ENCODE measurements around the gene AOC1.

AOC1 gene

DNA sequence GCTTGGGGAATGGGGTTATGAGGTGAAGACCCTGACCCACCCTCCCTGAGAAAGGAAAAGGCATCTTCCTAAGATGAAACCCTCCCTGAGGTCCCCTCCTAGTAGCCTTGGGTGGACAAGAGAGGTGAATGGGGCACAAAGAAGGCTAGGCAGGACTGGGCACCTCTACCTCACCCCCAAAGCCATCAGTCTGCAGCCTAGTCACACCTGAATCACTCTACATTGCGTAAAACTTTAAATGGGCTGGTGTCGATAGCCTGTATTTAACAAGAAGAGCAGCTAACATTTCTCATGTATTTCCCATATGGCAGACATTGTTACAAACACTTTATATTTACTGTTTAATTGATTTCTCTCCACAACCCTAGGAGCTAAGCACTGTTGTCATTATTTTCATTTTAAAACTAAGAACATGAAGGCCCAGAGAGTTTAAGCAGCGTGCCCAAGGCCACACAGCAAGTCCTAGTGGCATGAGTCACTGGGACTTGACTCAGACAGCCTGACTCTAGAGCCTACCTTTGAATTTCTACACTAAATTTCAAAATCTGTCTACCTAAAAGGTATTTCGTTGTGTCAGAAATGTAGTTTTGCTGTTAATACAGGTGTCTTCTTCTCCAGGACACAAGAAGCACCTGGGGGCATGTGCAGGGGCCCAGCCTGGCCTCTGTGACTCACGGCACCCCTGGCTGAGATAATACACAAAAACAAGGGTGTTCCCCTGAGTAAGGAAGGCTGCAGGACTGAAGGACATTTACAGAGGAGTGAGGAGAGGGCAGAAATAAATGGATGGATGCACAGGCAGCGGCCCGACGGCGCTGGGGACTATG lies 3.4 kb downstream of the AOC1 start:
- H3K27ac ChIP-seq, result no peak overlapping the region
- no peak for TF ChIP-seq CTCF (conservative IDR thresholded peaks at IDR 0.05)

GRCh38 chr7:150856303-150857275 lies 4.3 kb downstream of the AOC1 start:
- no peak for TF ChIP-seq CTCF (conservative IDR thresholded peaks at IDR 0.05)
- H3K27ac ChIP-seq, result no peak overlapping the region

DNA sequence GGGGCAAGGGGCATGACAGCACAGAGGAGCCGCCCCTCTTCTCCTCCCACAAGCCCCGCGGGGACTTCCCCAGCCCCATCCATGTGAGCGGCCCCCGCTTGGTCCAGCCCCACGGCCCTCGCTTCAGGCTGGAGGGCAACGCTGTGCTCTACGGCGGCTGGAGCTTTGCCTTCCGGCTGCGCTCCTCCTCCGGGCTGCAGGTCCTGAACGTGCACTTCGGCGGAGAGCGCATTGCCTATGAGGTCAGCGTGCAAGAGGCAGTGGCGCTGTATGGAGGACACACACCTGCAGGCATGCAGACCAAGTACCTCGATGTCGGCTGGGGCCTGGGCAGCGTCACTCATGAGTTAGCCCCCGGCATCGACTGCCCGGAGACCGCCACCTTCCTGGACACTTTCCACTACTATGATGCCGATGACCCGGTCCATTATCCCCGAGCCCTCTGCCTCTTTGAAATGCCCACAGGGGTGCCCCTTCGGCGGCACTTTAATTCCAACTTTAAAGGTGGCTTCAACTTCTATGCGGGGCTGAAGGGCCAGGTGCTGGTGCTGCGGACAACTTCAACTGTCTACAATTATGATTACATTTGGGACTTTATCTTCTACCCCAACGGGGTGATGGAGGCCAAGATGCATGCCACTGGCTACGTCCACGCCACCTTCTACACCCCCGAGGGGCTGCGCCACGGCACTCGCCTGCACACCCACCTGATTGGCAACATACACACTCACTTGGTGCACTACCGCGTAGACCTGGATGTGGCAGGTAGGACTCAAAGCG lies 5.1 kb downstream of the AOC1 start:
- H3K27ac ChIP-seq, result no peak overlapping the region
- no peak for TF ChIP-seq CTCF (conservative IDR thresholded peaks at IDR 0.05)

DNA sequence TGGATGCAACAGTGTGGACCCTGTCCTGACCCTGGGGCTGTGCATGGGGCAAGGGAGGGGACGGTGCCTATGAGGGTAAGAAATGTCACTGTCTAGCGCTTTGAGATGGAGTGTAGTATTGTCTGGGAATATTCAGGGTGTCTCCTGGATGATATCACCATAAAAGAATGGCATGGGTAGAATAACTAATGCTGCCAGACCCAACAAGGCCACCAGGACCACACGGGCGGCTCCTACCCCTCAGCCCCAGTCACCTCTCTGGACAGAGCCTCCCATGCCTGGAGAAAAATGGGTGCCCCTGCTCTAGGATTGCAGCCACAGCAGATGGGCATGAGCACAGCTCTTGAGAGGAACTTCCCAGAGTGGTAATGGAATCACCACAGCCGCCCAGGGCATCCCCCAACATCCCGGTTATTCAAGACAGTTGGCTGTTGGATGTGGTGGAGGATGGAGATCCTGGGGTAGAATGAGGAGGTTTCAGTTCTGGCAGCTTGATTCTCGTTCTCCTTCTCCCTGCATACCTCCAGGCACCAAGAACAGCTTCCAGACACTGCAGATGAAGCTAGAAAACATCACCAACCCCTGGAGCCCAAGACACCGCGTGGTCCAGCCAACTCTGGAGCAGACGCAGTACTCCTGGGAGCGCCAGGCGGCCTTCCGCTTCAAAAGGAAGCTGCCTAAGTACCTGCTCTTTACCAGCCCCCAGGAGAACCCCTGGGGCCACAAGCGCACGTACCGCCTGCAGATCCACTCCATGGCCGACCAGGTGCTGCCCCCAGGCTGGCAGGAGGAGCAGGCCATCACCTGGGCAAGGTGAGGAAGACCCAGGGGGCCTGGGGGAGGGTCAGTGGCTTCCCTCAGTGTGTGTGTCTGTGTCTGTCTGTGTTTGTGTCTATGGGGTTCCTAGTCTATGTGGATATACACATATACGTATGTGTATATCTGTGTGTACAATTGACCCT lies 6.2 kb downstream of the AOC1 start:
- TF ChIP-seq CTCF (conservative IDR thresholded peaks at IDR 0.05), result no peak
- H3K27ac ChIP-seq, result no peak overlapping the region

DNA sequence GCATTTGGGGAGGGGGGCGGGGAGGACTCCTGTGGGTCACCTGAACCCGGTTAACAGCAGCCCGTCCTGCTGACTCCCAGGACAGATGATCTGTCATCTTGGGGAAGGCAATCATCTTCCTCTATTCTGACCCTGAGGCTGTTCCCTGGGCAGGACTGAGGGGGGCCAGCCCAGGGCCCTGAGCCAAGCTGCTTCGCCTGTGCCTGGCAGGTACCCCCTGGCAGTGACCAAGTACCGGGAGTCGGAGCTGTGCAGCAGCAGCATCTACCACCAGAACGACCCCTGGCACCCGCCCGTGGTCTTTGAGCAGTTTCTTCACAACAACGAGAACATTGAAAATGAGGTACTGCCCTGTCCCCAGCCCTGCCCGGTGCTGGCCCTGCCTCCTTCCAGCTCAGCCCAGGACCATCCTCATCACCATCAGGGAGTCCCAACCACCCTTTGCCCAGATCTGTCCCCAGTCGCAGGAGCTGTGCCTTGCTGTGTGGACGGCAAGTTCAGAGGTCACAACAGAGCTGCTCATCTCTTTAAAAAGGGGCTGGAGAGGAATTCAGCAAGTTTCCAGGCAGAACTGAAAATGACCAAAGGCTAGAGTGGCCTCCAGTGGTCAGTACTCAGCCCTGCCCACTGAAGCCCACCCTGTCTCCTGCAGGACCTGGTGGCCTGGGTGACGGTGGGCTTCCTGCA lies 8.1 kb downstream of the AOC1 start:
- no peak for TF ChIP-seq CTCF (conservative IDR thresholded peaks at IDR 0.05)
- H3K27ac ChIP-seq, result no peak overlapping the region

- H3K27ac ChIP-seq, result no peak overlapping the region
- no peak for TF ChIP-seq CTCF (conservative IDR thresholded peaks at IDR 0.05)
Measured at GRCh38 chr7:150860978-150861295, 8.6 kb downstream of the AOC1 start.
